SIG-M5 treated with dmso at 0.1 percent for 504 hours (cell line): ENCODE results near the gene MATCAP1.

Experiments used
- DNase-seq: peaks from one replicate; lab custom pipeline; 2025; ENCODE audit not compliant: unreplicated experiment; lab: John Stamatoyannopoulos, UW

The MATCAP1 gene

DNA sequence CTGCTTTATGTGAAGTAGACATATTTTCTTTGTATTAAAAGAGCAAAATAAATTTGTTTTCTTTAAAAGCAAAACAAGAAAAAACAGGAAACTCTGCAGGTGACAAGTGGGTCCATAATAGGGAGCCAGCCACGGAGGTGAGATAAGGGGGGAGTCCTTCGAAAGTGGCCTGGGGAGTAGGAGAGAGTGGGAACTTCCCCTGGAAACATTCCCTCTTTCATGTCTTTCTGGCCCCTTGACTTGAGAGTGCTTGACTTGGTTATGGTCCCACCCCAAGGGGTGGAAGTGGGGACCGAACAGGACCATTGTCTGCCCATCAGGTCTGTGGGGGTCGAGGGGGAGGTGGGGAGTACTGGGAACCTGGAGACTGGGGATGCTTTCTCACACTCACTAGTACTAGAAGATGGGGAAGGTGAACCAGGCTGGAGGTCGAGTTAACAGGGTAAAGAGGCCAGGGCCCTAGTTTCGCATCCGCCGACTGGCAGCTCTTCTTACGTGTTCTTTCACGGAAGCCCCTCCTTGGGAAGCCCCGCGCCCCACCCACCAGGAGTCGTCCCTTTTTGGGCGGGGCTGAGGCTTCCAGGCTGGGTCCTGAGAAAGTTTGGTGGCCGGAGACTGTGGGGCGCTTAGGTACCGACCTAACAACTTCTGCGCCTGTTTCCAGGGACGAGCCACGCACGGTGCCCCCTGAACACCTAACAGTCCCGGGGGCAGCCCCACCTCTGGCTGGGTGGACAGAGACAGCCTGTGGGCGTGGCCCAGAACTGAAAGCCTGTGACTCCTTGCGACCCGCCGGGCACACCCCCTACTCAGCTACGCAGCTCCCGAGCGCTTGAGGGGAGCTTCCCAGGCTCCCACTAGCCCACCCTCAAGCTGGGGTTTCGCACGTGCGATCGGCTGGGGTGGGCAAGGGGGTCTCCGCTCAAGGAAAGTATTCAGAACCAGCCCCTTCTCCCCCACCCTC is 24.8 kb downstream of the MATCAP1 start:
- DNase-seq: peak; percentile 51

DNA sequence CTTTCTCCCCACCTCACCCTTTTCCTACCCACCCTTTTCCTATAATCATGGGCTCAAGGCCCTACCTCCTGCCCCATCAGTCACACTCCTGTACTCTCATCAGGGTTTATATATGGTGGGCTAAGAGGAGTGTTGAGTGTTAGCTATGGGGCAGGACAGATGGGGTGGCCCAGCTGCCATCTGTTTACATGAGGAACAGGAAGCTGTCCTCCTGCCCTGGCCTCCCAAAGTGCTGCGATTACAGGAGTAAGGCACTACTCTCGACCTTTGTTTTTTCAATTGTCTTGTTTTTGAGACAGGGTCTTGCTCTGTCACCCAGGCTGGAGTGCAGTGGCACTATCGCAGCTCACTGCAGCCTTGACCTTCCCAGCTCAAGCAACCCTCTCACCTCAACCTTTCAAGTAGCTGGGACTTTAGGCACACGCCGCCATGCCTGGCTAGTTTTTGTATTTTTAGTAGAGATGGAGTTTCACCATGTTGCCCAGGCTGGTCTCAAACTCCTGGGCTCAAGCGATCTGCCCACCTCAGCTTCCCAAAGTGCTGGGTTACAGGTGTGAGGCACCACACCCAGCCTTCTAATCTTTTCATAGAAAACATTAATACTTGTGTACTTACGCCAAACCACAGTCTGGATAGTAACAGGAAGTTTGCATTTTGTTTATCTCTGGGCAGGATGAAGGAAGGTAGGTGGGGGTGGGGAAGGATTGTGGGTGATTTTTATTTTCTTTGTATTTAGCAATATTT is 25.7 kb downstream of the MATCAP1 start:
- DNase-seq: no peak

DNA sequence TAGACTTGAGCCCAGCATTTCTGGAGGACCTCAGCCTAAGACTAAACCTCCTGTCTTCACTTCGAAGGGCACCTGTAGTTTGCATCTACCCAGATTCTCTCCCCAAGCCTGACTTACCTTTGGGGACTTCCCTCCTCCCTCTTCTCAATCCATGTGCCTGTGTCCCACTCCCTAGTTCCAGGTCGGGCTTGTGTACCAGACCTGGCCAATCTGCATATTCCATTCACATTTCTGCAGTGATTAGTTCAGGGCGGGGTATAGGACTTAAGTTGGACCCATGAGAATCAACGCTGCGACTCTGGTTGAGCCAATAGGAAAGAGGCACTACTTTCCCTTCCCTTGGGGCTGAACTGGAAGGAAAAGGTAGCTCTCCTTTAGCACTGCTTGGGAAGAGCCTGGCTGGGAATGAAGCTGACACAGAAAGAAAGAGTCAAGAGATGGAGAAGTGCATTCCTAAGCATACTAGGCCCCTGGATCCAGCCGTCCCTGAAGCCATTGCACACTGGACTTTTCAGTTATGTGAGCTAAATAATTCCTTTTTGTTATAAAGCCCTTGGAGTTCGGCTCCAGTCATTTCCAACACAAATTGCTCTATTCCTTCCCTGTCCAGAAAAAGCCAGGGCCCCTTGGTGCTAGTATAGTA is 26.5 kb downstream of the MATCAP1 start:
- no peak for DNase-seq

DNA sequence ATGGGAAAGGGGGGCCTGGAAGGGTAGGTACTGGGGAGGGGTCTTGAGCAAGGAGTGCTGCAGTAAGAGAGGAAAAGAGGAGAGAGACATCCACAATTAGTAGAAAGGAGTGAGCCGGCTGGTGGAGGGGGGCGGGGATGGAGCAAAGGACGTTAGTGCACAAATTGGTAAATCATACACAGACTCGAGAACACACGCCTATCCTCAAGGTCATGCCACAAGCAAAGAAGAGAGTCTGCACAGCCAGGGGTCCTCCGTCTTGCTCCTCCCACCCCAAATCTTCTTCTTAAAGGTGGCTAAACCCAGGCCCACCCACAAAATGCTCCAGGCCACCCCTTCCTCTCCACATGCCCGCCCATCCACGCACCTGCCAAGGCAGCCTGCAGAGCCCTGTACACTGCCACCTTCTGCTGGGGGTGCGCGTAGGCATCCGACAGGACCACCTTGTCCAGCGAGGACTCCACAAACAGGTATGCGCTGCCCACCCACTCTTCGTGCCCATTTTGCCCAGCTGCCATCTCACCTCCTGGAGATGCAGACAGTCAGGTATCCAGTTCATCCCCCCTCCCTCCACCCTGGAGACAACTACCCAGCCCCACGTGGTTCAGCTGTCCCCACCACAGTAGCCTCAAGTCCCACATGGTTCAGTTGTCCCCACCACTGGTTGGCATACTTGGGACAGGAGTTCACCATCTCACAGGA is 27.5 kb downstream of the MATCAP1 start:
- DNase-seq: no peak

DNA sequence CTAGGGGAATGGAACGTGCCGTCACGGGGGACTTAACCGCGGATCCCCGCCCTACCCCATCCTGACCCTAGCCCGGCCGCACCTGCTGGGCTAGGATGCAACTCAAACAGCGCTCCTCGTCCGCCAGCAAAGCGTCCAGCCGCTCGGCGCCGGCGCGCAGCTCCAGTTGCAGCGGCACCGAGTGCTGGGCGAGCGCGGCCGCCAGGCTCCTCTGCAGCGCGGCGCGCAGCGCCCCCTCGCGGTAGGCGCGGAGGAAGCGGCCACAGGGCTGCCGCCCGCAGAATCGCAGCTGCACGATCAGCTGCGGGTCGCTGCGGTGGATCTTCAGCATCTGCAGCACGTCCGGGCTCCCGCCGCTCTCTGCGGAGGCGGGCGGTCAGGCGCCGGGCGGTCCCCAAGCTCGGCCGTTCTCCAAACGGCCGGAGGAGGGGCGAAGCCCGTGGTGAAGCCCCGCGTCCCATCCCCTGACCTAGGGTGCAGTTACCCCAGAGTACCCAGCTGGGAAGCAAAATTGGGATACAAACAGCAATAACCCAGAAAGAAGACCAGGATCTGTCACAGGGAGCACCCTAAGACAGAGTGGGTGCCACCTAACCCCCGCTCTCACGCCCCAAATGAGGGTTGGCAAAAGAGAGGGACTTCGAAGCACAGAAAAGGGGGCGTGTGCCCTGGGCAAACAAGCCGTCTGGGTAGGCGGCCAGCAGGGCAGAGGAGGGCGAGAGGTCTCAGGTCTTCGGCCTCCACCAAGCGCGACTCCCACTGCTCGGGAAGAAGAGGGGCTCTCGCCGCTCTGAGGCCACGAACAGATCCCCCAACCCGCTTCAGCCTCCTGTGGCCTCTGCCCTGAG is 28.2 kb downstream of the MATCAP1 start:
- DNase-seq: peak; percentile 19

DNA sequence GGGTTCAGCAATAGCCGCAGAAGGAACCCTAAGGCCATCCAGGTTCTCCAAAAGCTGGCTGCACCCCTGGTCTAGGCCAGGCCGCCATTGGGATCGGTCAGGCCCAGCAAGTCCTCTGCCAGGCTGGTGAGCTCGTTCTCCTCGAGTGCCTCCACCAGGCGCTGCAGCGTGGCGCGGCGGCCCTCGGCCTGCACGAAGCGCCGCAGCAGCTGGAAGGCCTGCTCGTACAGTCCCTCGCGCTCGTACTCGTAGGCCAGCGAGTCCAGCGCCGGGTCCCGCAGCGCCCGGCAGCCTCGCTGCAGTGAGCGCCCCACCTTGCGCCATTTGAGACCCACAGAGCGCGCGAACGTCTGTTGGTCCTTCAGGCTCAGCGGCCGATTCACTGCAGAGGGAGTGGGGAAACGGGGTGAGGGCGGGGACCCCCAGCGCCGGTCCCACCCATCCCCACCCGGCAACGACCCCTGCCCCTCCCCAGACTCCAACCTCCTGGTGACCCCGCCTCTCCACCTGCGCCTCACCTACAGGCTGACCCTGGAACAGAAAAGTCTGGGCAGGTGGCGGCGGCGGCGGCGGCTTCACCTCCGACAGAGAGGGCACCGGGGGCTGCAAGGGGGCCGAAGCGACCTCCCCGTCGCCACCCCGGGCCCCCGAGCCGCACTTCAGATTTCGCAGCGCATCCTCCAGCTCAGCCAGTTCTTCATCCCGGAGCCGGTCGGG is 29.0 kb downstream of the MATCAP1 start:
- DNase-seq: no peak

DNA sequence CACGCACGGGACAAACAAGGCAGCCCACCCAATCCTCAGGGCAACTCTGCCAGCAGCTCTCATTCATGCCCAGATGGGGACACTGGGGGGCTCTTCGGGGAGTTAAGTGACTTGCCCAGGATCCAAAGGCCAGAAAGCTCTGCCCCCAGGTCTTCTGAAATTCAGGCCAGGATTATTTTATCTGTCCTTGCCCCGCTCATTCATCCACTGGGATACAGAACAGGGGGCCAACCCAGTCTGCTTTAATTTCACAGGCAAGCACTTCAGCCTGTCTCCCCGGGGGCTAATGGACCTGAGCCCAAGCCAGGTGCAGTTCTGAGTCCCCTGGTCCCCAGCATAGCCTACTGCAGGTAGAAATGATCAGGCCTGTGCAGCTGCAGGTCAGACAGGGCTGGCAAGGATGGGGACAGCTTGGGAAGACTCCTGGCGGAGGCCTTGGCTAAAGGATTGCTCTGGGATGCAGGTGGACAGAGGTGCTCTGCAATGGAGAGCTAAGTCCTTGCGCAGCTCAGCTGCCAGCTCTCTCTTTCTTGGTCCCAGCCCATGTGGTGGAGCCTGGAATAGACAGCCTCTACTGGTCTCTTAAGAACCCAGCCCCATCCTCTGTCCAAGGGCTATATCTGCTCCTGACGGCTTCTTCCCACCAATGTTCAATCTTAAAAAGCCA is 32.2 kb downstream of the MATCAP1 start:
- peak; percentile 17 for DNase-seq

DNA sequence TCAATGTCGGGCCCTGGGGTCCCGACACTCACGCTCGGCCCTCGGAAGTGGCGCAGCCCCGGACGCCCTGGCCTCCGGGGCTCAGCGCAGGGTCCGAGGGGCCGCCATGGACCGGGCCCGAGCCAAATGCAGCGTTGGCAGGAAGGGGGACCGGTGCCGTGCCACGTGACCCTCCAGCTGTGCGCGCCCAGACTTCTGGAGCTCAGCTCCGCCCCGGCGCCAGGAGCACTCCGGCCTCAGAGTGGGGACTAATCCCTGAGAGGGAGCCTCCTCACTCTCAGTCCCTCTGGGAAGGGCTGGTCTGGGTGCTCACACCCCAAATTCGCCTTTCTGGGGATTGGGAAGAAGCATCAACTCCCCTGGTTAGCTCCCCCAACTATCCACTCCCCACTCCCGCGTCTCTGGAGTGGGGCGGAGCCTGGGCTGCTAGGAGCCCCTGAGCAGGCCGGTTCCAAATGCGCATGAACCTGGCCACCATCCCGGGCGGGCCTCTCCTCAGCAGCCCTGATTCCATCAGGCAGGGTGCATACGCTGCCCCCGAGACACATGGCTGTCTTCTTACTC is 32.8 kb downstream of the MATCAP1 start, which contains the start of gene B3GNT9:
TSS of gene B3GNT9 (minus strand) at position 166 of the 564 bp plus-strand sequence. CDS start 513 bp downstream, outside the sequence.
- no peak for DNase-seq

DNA sequence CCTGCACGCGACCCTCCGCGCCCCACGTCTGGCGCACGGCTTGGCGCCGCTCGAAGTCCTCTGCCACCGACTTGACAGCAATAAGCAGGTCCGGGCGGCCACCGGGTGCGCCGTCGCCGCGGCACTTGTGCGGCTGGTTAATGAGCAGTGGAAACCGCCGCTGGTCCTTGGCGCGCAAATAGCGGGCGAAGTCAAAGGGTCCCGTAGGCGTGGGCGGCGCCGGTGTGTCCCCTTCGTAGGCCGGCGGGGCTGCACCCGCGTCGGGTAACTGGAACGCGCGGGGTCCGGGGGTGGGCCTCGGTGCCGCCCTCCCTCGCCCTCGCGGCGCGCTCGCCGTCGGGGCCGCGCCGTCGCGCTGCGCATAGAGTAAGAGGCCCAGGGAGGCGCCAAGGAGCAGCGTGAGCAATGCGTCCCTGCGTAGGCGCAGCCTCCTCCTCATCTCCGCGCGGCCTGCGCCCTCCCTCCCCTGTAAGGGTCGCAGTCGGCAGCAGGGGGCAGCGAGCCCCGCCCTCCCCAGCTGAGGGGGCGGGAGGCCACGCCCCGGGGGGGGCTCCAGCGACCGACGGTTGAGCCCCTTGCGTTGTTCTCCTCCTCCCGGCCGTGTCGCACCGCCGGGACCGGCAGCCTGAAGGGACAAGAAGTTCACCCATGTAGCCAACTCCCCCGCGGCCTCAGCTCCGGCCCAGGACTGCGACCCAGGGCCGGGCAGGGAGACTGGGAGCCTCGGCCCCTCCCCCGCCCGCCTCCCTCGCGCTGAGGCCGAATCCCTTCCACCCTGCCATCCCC is 33.5 kb downstream of the MATCAP1 start:
- DNase-seq: no peak

DNA sequence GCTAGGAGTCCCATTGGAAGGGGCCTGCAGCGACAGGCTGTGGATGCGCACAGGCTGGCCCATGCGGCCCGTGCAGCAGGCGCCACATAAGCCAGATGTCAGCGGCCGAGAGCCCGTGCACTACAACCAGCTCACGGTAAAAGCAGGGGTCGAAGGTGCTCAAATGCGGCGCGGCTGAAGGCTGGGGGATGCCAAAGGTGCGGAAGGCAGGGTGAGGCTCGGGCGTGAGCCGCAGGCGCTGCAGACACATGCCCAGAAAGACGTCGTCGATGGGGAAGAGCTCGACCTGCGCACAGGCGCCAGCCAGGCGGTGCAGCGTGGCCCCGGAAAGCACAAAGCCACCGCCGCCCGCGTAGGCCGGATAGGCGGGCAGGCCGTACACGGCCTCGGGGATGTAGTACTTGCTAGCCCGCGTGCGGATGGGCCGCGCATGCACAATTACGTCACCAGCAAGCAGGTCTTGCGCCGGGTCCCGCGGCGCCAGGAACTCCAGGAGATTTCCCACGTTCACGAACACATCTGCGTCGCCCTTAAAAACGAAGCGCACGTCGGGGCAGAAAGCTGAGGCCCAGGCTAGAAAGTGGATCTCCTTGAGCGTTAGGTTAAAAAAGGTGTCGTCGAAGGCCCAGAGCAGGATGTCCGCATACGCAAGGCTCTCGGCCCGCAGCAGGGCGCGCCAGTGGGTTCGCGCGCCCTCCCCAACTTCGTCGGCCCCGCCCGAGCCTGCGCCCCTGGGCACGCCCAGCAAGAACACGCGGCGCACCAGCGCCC is 34.3 kb downstream of the MATCAP1 start:
- DNase-seq: no peak

DNA sequence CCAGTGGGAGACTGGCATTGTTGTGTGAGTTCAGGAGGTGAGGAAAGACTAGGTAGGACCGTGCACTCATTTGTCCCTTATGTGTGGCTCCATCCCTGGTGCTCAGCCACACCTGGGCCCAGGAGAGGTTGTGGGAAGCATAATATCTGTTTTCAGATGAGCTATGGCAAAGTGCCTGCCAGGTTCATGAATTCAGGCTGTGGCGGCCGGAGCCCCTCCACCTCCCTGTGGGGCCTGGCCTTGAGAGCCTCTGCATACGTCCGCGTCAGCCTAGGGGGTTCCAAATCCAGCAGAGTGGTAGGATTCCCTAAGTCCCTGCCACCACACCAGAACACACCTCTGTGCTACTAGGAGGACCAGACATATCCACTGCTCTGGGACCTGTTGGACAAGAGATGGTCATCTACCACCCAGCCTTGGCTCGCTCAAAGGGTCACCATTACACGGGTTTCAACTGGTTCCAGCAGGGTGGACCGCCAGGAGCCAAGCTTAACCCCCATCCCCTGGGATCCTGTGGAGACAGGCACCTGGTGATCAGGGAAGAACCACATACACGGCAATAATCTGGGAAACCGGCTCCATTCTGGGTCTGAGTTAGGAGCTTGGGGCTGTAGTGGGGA is 35.0 kb downstream of the MATCAP1 start:
- no peak for DNase-seq

DNA sequence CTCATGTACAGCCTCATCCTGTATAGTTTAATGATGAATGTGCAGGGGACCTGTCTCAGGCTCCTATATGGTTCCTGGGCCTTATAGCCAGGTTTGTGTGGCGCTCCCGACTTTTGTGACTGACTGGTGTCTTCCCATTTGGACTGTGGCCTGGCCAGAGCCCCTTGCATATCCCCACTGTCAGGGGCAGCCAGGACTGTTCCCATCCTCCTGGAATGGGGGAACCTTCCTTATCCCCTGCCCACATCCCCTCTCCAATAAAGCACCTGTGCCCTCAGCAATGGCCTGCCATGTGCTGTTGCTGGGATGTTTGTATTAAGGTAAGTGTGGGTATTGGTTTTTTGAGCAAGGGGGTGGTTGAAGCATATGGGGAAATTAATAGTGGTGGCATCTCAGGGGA is 35.5 kb downstream of the MATCAP1 start:
- no peak for DNase-seq

DNA sequence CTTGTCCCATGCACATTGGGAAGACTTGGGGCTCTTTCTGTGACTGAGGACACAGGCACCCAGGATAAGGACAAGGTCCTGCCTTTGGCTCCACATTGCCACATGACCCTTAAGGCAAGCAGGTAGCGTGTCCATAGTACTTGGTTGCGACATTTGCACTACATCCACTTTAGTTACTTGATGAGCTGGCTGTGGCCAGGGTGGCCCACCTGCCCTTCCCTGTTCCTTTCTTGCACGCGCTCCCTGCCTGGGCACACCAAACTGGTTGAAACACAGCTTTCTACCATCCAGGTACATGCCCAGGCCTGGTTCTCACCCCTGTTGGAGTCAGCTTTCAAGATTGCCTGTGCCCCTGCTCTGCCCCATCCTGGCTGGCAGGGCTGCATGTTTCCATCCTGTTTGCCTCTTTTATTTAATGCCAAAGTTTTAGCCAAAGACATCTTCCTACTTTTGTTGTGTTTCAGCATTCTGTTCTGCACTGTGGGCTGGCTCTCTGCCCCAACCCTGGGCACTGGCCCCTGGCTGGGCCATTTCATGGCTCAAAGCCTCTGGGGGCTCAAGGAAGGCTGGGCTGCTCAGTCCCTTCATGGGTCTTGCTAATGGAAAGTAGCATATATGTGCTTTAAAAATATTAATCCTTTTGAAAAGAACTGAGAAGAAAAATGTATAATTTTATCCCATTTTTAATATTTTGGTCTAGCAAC is 36.2 kb downstream of the MATCAP1 start:
- no peak for DNase-seq

DNA sequence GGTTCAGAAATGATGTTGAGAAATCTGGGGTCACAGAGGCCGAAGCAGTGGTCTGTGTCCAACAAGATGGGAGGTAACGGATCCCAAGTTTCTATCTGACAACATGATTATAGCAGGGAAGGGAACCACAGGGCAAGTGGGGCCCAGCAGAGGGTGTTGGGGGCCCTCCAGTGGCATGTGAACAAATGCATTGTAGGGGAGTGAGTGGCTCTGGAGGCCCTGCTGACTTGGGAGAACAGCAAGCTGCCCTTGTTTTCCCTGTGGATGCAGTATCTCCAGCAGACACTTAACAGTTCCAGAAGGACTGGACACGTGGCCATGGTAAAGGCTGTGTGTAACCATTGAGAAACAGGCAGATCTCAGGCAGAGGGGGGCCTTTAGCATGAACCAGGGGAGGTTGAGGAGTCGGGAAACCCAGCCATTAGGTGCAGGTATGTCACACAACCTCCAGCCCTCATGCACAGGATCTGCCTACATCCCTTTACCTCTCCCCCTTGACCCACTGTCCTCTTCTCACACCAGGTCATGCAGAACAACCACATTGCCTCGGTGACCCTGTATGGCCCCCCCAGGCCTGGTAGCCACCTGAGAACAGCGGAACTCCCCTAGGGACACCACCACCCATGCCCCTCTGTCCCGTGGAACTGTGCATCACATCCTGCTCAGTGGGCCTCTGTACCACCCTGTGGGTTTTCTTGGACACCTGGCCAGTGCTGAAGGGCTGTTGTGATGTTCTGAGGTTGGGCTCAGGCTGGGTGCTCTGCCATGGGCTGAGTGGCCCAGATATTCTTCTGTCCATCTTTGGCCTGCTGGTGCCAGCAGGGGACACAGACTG is 37.0 kb downstream of the MATCAP1 start:
- no peak for DNase-seq

DNA sequence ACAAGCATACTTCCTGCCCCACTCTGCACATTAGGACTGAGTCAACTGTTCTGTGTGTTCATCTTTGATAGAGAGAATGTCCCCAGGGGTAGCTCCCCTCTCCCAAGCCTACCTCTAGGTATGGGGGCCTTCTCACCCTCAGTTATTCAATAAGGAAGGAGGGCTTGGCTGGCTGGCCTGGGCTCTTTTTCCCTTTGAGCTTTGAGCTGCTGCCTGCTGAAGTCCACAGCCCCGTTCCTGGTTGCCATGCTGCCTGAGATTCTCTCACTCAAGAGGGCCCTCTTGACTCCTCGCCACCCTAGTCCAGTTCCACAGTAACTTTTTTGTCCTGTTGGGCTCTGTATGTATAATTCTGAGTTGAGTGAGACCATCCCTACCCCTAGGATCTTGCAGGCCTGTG is 38.0 kb downstream of the MATCAP1 start:
- no peak for DNase-seq
